ENCODE results near the gene EDC4.
"Not testable (repeated sequence)": the region's sequence is repeated elsewhere in the genome, so short reads cannot be mapped to it uniquely, and the experiment has no call there.

EDC4 gene

GRCh38 chr16:67847064-67847861, 25.6 kb upstream of the EDC4 start, which contains the start of gene CENPT:
Gene CENPT, minus strand, starts transcription at chr16:67847693. Its CDS starts 13,834 bp downstream, at chr16:67833859.
- DNase-seq: peak; percentile 27

GRCh38 chr16:67848118-67848517, 24.7 kb upstream of the EDC4 start:
- ATAC-seq (no peak), DNase-seq (no peak)

More at GRCh38 chr16:67847064-67847861, 25.6 kb upstream of the EDC4 start, which contains the start of gene CENPT:
- peak; percentile 40 for ATAC-seq

- ATAC-seq (no peak), DNase-seq (no peak)
Measured at GRCh38 chr16:67853670-67854069, 19.2 kb upstream of the EDC4 start.

- DNase-seq (no peak), ATAC-seq (no peak)
Measured at GRCh38 chr16:67855789-67856188, 17.1 kb upstream of the EDC4 start.

GRCh38 chr16:67856927-67857546, 15.8 kb upstream of the EDC4 start:
- ATAC-seq: no peak
- DNase-seq: no peak

GRCh38 chr16:67857547-67858233, 15.2 kb upstream of the EDC4 start:
- peak; percentile 24 for DNase-seq

GRCh38 chr16:67858500-67858899, 14.4 kb upstream of the EDC4 start:
- no peak for DNase-seq
- no peak for ATAC-seq

More at GRCh38 chr16:67857547-67858233, 15.2 kb upstream of the EDC4 start:
- peak; percentile 89 for ATAC-seq

GRCh38 chr16:67860589-67861398, 12.1 kb upstream of the EDC4 start:
- ATAC-seq (no peak), DNase-seq (no peak)

GRCh38 chr16:67861877-67862276, 11.0 kb upstream of the EDC4 start:
- no peak for ATAC-seq

GRCh38 chr16:67862623-67863583, 9.9 kb upstream of the EDC4 start:
- DNase-seq: no peak
- ATAC-seq: no peak

More at GRCh38 chr16:67861877-67862276, 11.0 kb upstream of the EDC4 start:
- no peak for DNase-seq

- DNase-seq, ATAC-seq: not testable (repeated sequence)
Measured at GRCh38 chr16:67864044-67864443, 8.8 kb upstream of the EDC4 start.

GRCh38 chr16:67864594-67864993, 8.3 kb upstream of the EDC4 start:
- ATAC-seq (peak; percentile 34), DNase-seq (no peak)

- peak; percentile 47 for ATAC-seq
Measured at GRCh38 chr16:67865318-67865717, 7.5 kb upstream of the EDC4 start.

GRCh38 chr16:67868290-67868689, 4.6 kb upstream of the EDC4 start:
- no peak for ATAC-seq
- no peak for DNase-seq

More at GRCh38 chr16:67865318-67865717, 7.5 kb upstream of the EDC4 start:
- no peak for DNase-seq

- no peak for DNase-seq
- ATAC-seq: no peak
Measured at GRCh38 chr16:67869653-67870052, 3.2 kb upstream of the EDC4 start.

- no peak for DNase-seq
- no peak for ATAC-seq
Measured at GRCh38 chr16:67871256-67871655, 1.6 kb upstream of the EDC4 start.

- ATAC-seq (no peak), DNase-seq (no peak)
Measured at GRCh38 chr16:67872131-67872630, 671 bp upstream of the EDC4 start.

- ATAC-seq: peak; percentile 2
Measured at GRCh38 chr16:67873435-67874370, 851 bp downstream of the EDC4 start.

GRCh38 chr16:67874372-67874771, 1.5 kb downstream of the EDC4 start:
- ATAC-seq (no peak), DNase-seq (no peak)

More at GRCh38 chr16:67873435-67874370, 851 bp downstream of the EDC4 start:
- DNase-seq: peak; percentile 20
